Anterior cingulate cortex (tissue), 58 donors: ENCODE measurements around the gene PUM1.
"Not testable (repeated sequence)": the region's sequence is repeated elsewhere in the genome, so short reads cannot be mapped to it uniquely, and the experiment has no call there.

Source experiments
- DNase-seq, 58 donors: peaks; one replicate each; lab custom pipeline; 2025; lab: John Stamatoyannopoulos, UW

PUM1 gene

GRCh38 chr1:31064111-31064717, 1.3 kb downstream of the PUM1 start:
- no peak for DNase-seq

DNA sequence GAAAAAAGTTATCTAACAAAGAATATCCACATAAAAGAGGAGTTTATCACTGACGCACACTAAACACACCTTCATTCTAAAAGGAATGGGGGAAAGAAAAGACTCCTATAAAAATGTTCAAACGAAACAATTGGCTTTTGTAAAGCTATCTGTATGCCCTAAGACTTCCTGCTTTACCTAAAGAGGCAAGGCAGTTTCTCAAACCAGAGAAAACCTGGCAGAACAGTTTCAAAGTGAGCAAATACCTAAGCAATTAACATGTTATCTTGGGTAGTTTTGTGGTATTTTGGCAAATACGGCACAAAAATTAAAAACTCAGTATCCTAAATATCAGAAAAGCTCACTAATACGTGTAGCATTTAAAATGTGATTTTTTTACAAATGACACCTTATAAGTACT, 1.9 kb downstream of the PUM1 start:
- no peak for DNase-seq

- no peak for DNase-seq
These were observed 2.6 kb downstream of the PUM1 start for GRCh38 chr1:31062867-31063380.

- not testable (repeated sequence) for DNase-seq
These were observed 3.2 kb downstream of the PUM1 start for GRCh38 chr1:31062162-31062866.

DNA sequence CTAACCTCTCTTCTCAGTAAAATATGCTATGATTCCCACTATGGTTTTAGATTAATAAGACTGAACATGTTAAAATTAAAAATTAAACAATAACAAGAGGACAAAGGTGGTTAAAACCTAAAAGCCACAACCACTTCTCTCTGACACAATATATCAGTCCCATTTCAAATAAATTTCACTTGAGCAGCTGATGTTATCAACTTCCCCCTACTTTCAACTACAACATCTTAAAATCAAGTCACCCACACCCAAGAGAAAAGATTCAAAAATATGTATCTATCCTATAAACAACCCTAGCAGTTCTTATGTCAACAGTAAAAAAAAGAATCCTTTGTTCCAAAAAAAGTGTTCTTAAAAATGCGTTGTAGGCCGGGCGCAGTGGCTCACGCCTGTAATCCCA, 7.5 kb downstream of the PUM1 start:
- no peak for DNase-seq

GRCh38 chr1:31055953-31056352, 9.6 kb downstream of the PUM1 start:
- DNase-seq = no peak

DNA sequence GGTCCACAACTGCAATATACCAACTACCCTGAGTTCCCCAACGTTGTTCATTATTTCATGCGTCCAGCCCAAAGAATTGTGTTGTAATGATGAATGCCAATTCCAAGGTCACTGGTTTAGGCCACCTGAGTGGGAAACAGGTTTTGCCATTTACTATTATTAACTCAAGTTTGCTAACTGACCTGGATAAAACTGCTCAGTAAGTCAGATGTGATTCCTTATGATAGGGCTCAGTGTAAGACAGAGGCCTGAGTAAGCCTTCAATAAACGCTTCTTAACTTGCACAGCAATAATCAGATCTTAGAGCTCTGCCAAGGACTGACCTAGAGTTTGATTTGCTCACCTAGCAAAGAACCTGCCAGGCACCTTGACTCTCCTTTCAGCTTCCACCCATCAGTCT, 10.0 kb downstream of the PUM1 start:
- DNase-seq = no peak

GRCh38 chr1:31054958-31055481, 10.5 kb downstream of the PUM1 start:
- no peak for DNase-seq

DNA sequence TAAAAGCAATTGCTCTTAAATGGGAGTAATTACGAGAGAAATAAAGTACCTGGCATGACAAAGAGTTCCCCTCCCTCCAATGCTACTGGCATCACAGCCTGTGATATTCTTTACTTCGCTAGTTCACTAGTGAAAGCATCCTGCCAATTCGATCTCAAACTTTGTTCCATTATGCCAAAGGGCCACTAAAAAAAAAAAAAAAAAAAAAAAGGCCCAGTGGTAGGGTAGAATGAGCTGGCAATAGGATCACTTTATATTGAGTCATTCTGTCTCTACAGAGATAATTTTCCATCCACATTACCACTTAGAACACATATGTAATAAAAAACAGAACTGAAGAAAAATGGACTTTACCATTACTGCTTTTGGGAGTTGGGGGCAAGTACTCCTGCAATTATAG, 11.2 kb downstream of the PUM1 start:
- no peak for DNase-seq

- DNase-seq = not testable (repeated sequence)
These were observed 12.9 kb downstream of the PUM1 start for GRCh38 chr1:31052613-31053012.

DNA sequence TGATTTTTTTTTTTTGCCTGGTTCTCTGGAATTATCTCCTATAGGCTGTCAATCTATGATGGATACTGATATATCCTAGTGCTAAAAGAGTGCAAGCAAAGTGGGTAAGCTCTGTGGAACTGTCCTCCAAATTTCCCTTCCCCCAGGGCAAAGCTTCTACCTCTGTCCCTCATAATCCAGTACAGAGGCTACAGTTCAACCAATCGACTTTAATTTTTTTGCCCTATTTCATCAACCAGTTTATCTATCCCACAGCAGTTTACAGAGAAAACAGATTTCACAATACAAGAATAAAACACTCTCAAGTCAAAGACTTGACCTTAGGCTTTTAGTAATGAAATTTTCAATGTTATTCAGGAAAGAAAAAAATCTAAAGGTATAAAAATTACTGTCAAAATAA, 13.9 kb downstream of the PUM1 start:
- DNase-seq = no peak

DNA sequence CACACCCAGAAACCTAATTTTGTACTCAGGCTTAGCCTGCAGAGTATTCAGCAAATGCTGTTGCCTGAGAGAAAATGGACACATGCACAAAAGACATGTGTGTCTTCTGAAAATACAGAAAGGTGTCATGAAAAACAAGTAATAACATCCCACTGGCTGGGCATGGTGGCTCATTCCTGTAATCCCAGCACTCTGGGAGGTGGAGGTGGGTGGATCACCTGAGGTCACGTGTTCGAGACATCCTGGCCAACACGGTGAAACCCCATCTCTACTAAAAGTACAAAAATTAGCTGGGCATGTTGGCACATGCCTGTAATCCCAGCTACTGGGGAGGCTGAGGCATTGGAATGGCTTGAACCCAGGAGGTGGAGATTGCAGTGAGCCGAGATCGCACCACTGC, 18.0 kb downstream of the PUM1 start:
- not testable (repeated sequence) for DNase-seq

GRCh38 chr1:31043631-31044030, 21.9 kb downstream of the PUM1 start:
- no peak for DNase-seq

DNA sequence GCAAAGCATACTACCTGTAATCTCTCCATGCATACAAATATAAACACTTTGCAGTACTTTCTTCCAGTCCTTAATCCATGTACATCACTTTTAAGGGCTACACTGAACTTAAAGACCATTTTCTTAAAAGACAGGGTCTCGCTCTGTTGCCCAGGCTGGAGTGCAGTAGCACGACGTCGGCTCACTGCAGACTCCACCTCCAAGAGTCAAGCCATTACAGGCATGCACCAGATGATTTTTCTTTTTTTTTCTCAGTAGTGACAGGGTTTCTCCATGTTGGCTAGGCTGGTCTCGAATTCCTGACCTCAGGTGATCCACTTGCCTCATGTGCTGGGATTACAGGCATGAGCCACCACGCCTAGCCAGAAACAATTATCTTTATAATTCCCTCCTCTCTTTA, 22.9 kb downstream of the PUM1 start:
- DNase-seq = no peak

DNA sequence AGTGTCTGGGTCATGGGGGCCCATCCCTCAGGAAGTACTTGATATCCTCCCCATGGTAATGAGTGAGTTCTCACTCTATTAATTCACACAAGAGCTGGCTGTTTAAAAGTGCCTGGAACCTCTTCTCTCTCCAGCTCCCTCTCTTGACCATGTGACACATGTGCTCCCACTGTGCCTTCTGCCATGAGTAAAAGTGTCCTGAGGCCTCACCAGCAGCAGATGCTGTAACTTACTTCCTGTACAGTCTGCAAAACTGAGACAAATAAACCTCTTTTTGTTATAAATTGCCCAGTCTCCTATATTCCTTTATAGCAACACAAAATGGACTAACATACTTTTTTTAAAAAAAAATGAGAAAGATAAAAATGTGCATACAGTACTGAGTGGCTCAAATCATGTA, 24.0 kb downstream of the PUM1 start:
- no peak for DNase-seq

GRCh38 chr1:31040038-31040437, 25.5 kb downstream of the PUM1 start:
- no peak for DNase-seq

DNA sequence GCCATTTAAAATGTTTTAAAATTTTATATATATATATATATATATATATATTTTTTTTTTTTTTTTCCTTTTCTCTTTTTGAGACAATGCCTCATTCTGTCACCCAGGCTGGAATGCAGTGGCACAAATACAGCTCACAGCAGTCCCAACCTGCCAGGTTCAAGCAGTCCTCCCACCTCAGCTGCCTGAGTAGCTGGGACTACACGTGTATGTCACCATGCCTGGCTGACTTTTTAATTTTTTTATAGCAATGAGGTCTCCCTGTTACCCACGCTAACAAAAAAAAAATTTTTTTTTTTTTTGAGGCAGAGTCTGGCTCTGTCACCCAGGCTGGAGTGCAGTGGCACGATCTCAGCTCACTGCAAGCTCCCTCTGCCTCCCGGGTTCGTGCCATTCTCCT, 26.6 kb downstream of the PUM1 start:
- DNase-seq = not testable (repeated sequence)

GRCh38 chr1:31038360-31038759, 27.2 kb downstream of the PUM1 start:
- no peak for DNase-seq

GRCh38 chr1:31036749-31037500, 28.6 kb downstream of the PUM1 start:
- DNase-seq = no peak

DNA sequence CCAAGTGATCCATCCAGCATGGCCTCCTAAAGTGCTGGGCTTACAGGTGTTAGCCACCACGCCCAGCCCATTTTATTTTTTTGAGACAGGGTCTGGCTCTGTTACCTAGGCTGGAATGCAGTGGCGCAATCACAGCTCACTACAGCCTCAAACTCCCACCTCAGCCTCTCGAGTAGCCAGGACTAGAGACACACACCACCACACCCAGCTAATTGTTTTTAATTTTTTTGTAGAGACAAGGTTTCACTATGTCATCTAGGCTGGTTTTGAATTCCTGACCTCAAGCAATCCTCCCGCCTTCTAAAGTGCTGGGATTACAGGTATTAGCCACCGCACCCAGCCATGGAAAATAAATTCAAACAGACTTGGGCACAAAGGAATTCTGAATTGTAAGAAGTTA, 31.9 kb downstream of the PUM1 start:
- DNase-seq = no peak

- DNase-seq = no peak
These were observed 33.3 kb downstream of the PUM1 start for GRCh38 chr1:31032266-31032665.
